Ishikawa (cell line): ENCODE data around the gene RSRC2.

Experiments used
- CEBPB ChIP-seq: IDR thresholded peaks from 2 replicates; pipeline ENCODE4 v1.6.1; 2012
- CREB1 ChIP-seq: IDR thresholded peaks from 2 replicates; pipeline ENCODE4 v1.6.1; 2012; ENCODE audit warnings: low read depth
- NFIC ChIP-seq: IDR thresholded peaks from 2 replicates; pipeline ENCODE4 v1.6.1; 2012
- RAD21 ChIP-seq: IDR thresholded peaks from 2 replicates; pipeline ENCODE4 v1.6.1; 2012; ENCODE audit warnings: low read depth
- TAF1 ChIP-seq: IDR thresholded peaks from 2 replicates; pipeline ENCODE4 v1.6.1; 2012; ENCODE audit warnings: low read depth, mild to moderate bottlenecking
- TEAD4 ChIP-seq: IDR thresholded peaks from 2 replicates; pipeline ENCODE4 v1.6.1; 2012
- YY1 ChIP-seq: IDR thresholded peaks from 2 replicates; pipeline ENCODE4 v1.6.1; 2012; ENCODE audit warnings: low read depth
- TF ChIP-seq, protein P1 (sequence below): IDR thresholded peaks from 2 replicates; pipeline ENCODE4 v1.6.1; 2012

DNA sequence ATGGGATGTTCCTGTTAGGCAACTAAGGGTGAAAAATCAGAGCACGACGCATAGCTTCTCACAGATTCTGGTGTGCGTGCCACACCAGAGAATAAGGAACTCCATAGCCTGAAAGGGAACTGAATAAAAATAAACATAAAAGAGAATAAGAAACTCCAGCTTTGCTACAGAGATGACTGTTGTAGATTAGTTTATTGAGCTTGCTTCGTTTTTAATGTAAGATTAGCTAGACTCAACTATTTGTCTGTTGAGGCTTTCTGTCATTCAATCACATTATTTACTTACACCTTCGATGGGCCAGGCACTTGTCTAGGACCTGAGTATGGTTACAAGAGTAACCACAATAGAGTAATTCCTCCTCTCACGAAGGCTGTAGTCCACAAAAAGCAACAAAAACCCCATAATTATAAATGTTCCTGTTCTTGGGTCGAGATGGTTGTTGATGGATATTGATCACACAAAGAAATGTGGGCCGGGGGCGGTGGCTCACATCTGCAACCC, 25.2 kb downstream of the RSRC2 start:
- TF ChIP-seq YY1 (no peak), RAD21 (no peak), CREB1 (no peak), CEBPB (no peak), TAF1 (no peak), TEAD4 (no peak), NFIC (no peak)
- TF ChIP-seq, protein P1, sequence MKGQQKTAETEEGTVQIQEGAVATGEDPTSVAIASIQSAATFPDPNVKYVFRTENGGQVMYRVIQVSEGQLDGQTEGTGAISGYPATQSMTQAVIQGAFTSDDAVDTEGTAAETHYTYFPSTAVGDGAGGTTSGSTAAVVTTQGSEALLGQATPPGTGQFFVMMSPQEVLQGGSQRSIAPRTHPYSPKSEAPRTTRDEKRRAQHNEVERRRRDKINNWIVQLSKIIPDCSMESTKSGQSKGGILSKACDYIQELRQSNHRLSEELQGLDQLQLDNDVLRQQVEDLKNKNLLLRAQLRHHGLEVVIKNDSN, result no peak
